Measurements from ENCODE around the gene COX19. TPM values are rescaled to one million over a fixed set of nuclear protein-coding genes. Genes with fewer than 3 reads are reported as not detected.

The COX19 gene
- polyA plus RNA-seq, 1 donor (not counting 4 experiments of a cell fraction or from before 2014, with no cell fraction given), result 6.2 TPM

DNA sequence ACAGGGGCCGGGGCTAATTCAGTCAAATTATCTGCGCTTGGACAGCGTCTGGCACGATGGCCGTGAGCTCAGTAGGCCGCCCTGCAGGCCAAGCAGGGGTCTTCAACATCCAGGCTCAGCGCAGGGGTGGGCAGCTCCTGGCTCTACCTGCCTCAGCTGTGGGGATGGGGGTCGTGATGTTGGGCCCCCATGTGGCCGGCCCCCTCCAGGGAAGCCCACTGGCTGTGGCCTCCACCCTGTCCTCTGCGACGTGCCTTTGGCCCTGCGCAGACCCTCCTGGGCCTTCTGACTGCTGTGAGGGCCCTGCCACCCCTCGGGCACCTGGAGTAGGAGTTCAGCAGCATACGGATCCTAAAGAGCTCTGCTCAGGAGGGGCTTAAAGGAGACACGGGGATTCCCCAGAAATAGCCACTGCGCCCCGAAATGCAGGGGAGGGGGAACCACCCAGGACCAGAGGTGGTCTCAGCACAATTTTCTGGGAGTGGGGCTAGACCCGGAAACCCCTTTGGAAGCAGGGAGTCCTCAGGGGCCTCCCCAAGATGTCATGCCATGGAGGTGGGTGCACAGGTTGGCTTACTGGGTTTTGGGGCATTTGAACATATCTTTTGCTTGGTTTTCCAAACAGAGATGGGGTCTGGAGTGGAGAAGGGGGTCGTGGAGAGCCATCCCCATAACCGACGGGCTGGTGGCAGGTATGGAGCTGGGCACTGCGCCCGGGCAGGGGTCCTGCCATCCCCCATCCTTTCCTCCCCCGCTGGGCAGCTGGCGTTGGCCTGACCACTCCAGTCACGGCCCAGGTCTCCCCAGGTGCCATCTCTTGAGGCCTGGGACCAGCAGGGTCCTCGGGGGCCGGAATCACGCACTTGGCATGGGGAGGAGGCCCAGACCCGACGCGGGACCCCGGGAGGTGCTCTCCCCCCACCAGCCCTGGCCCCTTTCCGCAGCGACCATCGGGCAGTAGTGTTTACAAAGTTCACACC lies 16.8 kb downstream of the COX19 start:
- no peak for FAIRE-seq
- Histone ChIP-seq H3K27ac (ENCODE audit: control insufficient read depth, insufficient read depth, low read length) (no peak overlapping the region), H3K79me2 (ENCODE audit: control insufficient read depth, insufficient read depth, low read length) (no peaks in the 10 kb centered on the region), H3K4me3 (ENCODE audit: control insufficient read depth in 2 of 3, extremely low read depth in 1 of 3, insufficient read depth in 2 of 3, low read depth in 1 of 3, low read length in 3 of 3) (no peak overlapping the region), H3K9me3 (ENCODE audit: control insufficient read depth, low read depth, low read length) (no peaks in the 10 kb centered on the region), H3K9me1 (ENCODE audit: control insufficient read depth, extremely low read depth, insufficient read depth, low read length) (no peaks in the 10 kb centered on the region), H4K20me1 (ENCODE audit: control insufficient read depth, extremely low read depth, insufficient read depth, low read length) (peaks cover 2% of the 10 kb centered on the region), H3K9ac (ENCODE audit: control insufficient read depth, extremely low read depth, insufficient read depth, low read length) (no peak overlapping the region), H3K36me3 (ENCODE audit: control insufficient read depth in 2 of 2, extremely low read depth in 1 of 2, insufficient read depth in 2 of 2, low read length in 2 of 2) (no peaks in the 10 kb centered on the region), H3K4me1 (ENCODE audit: control insufficient read depth, extremely low read depth, insufficient read depth, low read length) (no peaks in the 10 kb centered on the region), H3K4me2 (ENCODE audit: control insufficient read depth, extremely low read depth, insufficient read depth, low read depth, low read length) (no peak overlapping the region), H2AFZ (ENCODE audit: control insufficient read depth, low read length) (no peak overlapping the region), H3K27me3 (ENCODE audit: control insufficient read depth, extremely low read depth, insufficient read depth, low read length) (peaks cover 20% of the 10 kb centered on the region)
- DNase-seq (ENCODE audit: low read depth, low spot score), result no peak
- dilution Hi-C loops (cut with MboI; ENCODE audit: extremely low pct_ligation_motif_present, low sequenced_read_pairs), result no loop called here
- TF ChIP-seq CTCF (optimal IDR thresholded peaks at IDR 0.05 in 1 of 3, IDR thresholded peaks at IDR 0.05 in 1 of 3, conservative IDR thresholded peaks at IDR 0.05 in 1 of 3; ENCODE audit: extremely low read depth in 1 of 3, insufficient read depth in 2 of 3, low read length in 3 of 3) (no peak), EZH2 (IDR thresholded peaks at IDR 0.05; ENCODE audit: low read length) (no peak)

DNA sequence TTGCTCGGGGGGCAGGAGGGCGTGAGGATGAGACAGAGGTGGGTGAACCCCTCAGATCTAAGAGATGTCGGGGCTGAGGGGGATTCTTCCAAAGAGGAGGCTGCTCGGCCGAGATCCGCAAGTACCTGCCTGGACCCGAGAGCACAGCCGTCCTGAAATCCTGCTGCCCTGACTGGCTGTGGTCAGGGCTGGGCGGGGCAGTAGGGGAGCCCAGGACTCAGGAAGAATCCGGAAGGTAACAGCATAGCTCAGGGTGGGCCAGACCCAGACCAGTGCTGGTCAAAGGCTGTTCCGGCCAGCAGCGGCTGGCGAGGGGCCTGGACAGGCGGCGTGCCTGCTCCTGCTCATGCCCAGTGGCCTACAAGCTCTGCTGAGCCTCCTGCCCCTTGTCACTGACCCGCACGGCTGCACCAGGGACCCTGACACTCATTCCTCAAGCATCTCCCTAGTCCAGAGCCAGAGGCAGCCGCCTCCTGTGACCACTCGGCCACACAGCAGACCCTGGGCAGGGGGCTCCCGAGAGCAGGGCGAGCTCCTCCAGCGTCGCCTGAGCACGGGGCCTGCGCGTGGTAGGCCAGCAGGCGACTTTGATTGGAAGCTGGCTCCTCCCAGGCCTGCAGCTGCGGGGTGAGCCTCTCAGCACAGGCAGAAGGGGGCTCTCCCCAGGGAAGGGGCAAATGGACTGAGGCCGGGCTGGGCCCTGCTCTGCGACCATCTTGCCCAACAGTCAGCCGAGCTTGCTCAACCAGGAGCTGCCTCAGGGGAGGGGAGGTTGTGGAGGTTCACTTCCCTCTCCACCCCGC lies 17.7 kb downstream of the COX19 start:
- H3K27me3 ChIP-seq (ENCODE audit: control insufficient read depth, extremely low read depth, insufficient read depth, low read length), result peaks cover 19% of the 10 kb centered on the region
- no peaks in the 10 kb centered on the region for H3K9me1 ChIP-seq (ENCODE audit: control insufficient read depth, extremely low read depth, insufficient read depth, low read length)
- H3K27ac ChIP-seq (ENCODE audit: control insufficient read depth, insufficient read depth, low read length), result no peak overlapping the region
- H3K4me2 ChIP-seq (ENCODE audit: control insufficient read depth, extremely low read depth, insufficient read depth, low read depth, low read length), result no peak overlapping the region
- no peaks in the 10 kb centered on the region for H3K79me2 ChIP-seq (ENCODE audit: control insufficient read depth, insufficient read depth, low read length)
- no peak overlapping the region for H2AFZ ChIP-seq (ENCODE audit: control insufficient read depth, low read length)
- no peak for DNase-seq (ENCODE audit: low read depth, low spot score)
- FAIRE-seq, result no peak
- no peak overlapping the region for H3K9ac ChIP-seq (ENCODE audit: control insufficient read depth, extremely low read depth, insufficient read depth, low read length)
- no peaks in the 10 kb centered on the region for H3K36me3 ChIP-seq (ENCODE audit: control insufficient read depth in 2 of 2, extremely low read depth in 1 of 2, insufficient read depth in 2 of 2, low read length in 2 of 2)
- peaks cover 2% of the 10 kb centered on the region for H4K20me1 ChIP-seq (ENCODE audit: control insufficient read depth, extremely low read depth, insufficient read depth, low read length)
- TF ChIP-seq EZH2 (IDR thresholded peaks at IDR 0.05; ENCODE audit: low read length) (no peak), CTCF (optimal IDR thresholded peaks at IDR 0.05 in 1 of 3, IDR thresholded peaks at IDR 0.05 in 1 of 3, conservative IDR thresholded peaks at IDR 0.05 in 1 of 3; ENCODE audit: extremely low read depth in 1 of 3, insufficient read depth in 2 of 3, low read length in 3 of 3) (no peak)
- no peak overlapping the region for H3K4me3 ChIP-seq (ENCODE audit: control insufficient read depth in 2 of 3, extremely low read depth in 1 of 3, insufficient read depth in 2 of 3, low read depth in 1 of 3, low read length in 3 of 3)
- no peaks in the 10 kb centered on the region for H3K9me3 ChIP-seq (ENCODE audit: control insufficient read depth, low read depth, low read length)
- dilution Hi-C loops (cut with MboI; ENCODE audit: extremely low pct_ligation_motif_present, low sequenced_read_pairs), result no loop called here
- no peaks in the 10 kb centered on the region for H3K4me1 ChIP-seq (ENCODE audit: control insufficient read depth, extremely low read depth, insufficient read depth, low read length)

Data from keratinocyte (primary cell).